CD4-positive, alpha-beta T cell (primary cell): ENCODE data around the gene CLDN18. TPM values are rescaled to one million over a fixed set of nuclear protein-coding genes. Genes with fewer than 3 reads are reported as not detected.

Experiments
- ATAC-seq: fragments of 200-7000 bp; cut with Tn5 transposase; one replicate; pipeline ENCODE4 v1.10.0; 2022; ENCODE audit warnings: mild to moderate bottlenecking; ENCODE audit not compliant: poor library complexity
- CTCF ChIA-PET: fragments of 350-600 bp; sonication (Branson Sonifier 250); formaldehyde crosslinking; loops from one replicate; lab custom pipeline; 2021; ENCODE audit warnings: antibody characterized with exemption, inconsistent platforms; lab: Charles Lee
- POLR2A ChIA-PET: fragments of 350-600 bp; sonication (Branson Sonifier 250); formaldehyde crosslinking; loops from one replicate; lab custom pipeline; 2021; ENCODE audit warnings: antibody characterized with exemption, inconsistent platforms; lab: Charles Lee
- DNase-seq, 14 experiments: peaks; one replicate each; pipeline ENCODE4 v3.0.0-alpha.2; 2013 to 2020; ENCODE audit warnings: mixed read lengths in 2 of 14
- H3K27ac ChIP-seq, 2 donors: one replicate each; pipeline versions ENCODE4 v1.5.1 to v1.7.0; 2013; ENCODE audit warnings: low read length in 2 of 2, low read depth in 1 of 2, mild to moderate bottlenecking in 1 of 2
- H3K27me3 ChIP-seq, 2 experiments: 1 replicate in 1 of 2; 2 replicates in 1 of 2; pipeline versions ENCODE4 v1.6.1 to v1.7.0; 2013; ENCODE audit warnings: low read length in 2 of 2, control low read depth in 1 of 2, mild to moderate bottlenecking in 1 of 2, moderate library complexity in 1 of 2; ENCODE audit not compliant: insufficient read depth in 2 of 2, control insufficient read depth in 1 of 2
- H3K36me3 ChIP-seq: one replicate; pipeline ENCODE4 v1.6.1; 2013; ENCODE audit warnings: low read length, control low read depth; ENCODE audit not compliant: insufficient read depth
- H3K4me1 ChIP-seq: one replicate; pipeline ENCODE4 v1.6.1; 2013; ENCODE audit warnings: low read length, control low read depth; ENCODE audit not compliant: insufficient read depth
- H3K4me3 ChIP-seq: one replicate; pipeline ENCODE4 v1.5.1; 2013; ENCODE audit warnings: mild to moderate bottlenecking, low read length, moderate library complexity
- H3K9me3 ChIP-seq, 2 experiments: 1 replicate in 1 of 2; 2 replicates in 1 of 2; pipeline versions ENCODE4 v1.6.1 to v1.7.0; 2013; ENCODE audit warnings: low read length in 2 of 2, mild to moderate bottlenecking in 2 of 2, control low read depth in 1 of 2, moderate library complexity in 1 of 2; ENCODE audit not compliant: control insufficient read depth in 1 of 2, insufficient read depth in 1 of 2
- H3K27ac Mint-ChIP-seq: one replicate; pipeline ENCODE4 v1.8.0; 2020; ENCODE audit warnings: mixed read lengths
- H3K27me3 Mint-ChIP-seq: one replicate; pipeline ENCODE4 v1.8.0; 2021; ENCODE audit warnings: mixed read lengths
- H3K36me3 Mint-ChIP-seq: one replicate; pipeline ENCODE4 v1.8.0; 2021; ENCODE audit warnings: low read depth, mixed read lengths
- H3K4me1 Mint-ChIP-seq: one replicate; pipeline ENCODE4 v1.8.0; 2021; ENCODE audit warnings: low read depth, mixed read lengths
- H3K4me3 Mint-ChIP-seq: one replicate; pipeline ENCODE4 v1.8.0; 2020; ENCODE audit warnings: mild to moderate bottlenecking, mixed read lengths
- H3K9me3 Mint-ChIP-seq: one replicate; pipeline ENCODE4 v1.8.0; 2020; ENCODE audit warnings: mixed read lengths
- intact Hi-C, 2 experiments: fragments of 100-400 bp; cut with DNase I in 1 of 2; cut with micrococcal nuclease in 1 of 2; formaldehyde crosslinking; loops; one replicate each; pipeline versions ENCODE4 v1.15.1 to v1.9.0; 2023 to 2025; cut with DNase I, micrococcal nuclease
- total RNA-seq, 174 experiments: library from RNA in 2 of 174; stranded (reverse) in 2 of 174; gene quantifications; one replicate each; pipeline ENCODE4 v1.2.3 and lab custom pipeline; 2021 to 2026
- TF ChIP-seq, protein P1 (sequence below): fragments of 200-600 bp; IDR thresholded peaks from one replicate; pipeline ENCODE4 v1.8.0; 2022; ENCODE audit warnings: antibody characterized with exemption, mild to moderate bottlenecking

The CLDN18 gene
- total RNA-seq, 2 experiments from 2014 or later = not detected

DNA sequence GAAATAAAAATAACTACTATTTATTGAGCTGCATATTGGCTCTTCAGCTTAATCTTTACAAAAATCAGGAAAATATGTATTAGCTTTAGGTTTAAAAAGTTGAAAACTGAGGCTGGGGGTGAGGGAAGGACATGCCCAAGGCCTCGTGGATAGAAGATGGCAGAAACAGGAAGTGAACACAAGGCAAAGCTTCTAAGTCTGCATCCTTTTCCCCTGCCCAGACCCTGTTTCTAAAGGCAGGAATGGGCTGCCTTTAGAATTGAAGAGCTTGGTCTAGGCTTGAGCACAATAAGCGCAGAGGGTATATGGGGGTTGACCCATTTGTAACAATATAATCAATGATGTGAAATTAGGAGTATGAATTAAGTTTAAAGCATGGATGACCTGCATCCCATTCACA is 6.1 kb downstream of the CLDN18 start:
- Histone ChIP-seq H3K27ac (no peak overlapping the region), H3K4me1 (no peaks in the 10 kb centered on the region), H3K4me3 (no peak overlapping the region), H3K9me3 (no peaks in the 10 kb centered on the region), H3K27me3 (no peaks in the 10 kb centered on the region), H3K36me3 (no peaks in the 10 kb centered on the region)
- Mint-ChIP-seq H3K27me3 (peaks cover 5% of the 10 kb centered on the region), H3K36me3 (no peaks in the 10 kb centered on the region), H3K9me3 (no peaks in the 10 kb centered on the region), H3K4me3 (no peak overlapping the region), H3K27ac (no peak overlapping the region), H3K4me1 (no peaks in the 10 kb centered on the region)
- ChIA-PET CTCF (no interaction called here), POLR2A (no interaction called here)
- intact Hi-C loops = no loop called here
- TF ChIP-seq, protein P1, sequence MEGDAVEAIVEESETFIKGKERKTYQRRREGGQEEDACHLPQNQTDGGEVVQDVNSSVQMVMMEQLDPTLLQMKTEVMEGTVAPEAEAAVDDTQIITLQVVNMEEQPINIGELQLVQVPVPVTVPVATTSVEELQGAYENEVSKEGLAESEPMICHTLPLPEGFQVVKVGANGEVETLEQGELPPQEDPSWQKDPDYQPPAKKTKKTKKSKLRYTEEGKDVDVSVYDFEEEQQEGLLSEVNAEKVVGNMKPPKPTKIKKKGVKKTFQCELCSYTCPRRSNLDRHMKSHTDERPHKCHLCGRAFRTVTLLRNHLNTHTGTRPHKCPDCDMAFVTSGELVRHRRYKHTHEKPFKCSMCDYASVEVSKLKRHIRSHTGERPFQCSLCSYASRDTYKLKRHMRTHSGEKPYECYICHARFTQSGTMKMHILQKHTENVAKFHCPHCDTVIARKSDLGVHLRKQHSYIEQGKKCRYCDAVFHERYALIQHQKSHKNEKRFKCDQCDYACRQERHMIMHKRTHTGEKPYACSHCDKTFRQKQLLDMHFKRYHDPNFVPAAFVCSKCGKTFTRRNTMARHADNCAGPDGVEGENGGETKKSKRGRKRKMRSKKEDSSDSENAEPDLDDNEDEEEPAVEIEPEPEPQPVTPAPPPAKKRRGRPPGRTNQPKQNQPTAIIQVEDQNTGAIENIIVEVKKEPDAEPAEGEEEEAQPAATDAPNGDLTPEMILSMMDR = no peak
- no peak for DNase-seq
- ATAC-seq = no peak

DNA sequence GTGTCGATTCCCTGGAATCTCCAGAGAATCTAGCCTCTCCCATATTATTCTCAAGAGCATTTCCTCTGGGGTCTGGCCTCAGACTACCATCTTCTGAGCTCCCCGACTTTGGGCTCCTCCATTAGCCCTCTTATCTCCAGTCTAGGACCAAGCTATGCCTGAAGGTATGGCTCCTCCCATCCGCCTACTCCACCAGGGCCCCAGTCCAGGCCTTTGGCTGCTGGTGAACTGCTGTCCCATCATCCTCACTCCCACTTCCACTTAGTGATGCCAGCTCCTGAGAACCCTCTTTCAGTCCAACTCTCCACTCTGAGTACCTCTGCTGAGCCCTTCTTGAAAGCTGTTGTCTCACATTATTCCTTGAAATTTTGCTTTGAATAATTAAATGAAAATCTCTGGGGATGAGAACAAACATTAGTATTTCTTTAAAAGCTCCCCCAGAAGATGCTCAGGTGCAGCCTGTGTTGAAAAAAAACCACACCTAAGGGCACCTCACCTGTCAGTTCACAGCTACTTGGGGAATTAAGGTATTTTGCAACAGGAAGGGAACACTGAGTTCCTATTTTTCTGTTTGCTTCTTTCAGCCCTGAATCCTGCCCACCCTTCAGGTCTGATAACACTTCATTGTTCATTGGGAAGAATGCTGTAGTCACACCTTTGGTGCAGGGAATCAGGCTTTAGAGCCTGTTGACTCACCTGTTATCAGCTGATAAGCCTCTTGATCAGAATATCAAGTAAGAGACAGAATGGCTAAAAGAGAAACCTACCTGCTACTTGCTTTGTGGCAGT is 9.5 kb downstream of the CLDN18 start:
- Histone ChIP-seq H3K27ac (no peak overlapping the region), H3K4me1 (no peaks in the 10 kb centered on the region), H3K27me3 (peaks cover 0 to 1% of the 10 kb centered on the region in 2 experiments), H3K4me3 (no peak overlapping the region), H3K36me3 (no peaks in the 10 kb centered on the region), H3K9me3 (no peaks in the 10 kb centered on the region)
- DNase-seq = no peak
- intact Hi-C loops = no loop called here
- Mint-ChIP-seq H3K27ac (no peak overlapping the region), H3K27me3 (no peaks in the 10 kb centered on the region), H3K4me1 (no peaks in the 10 kb centered on the region), H3K4me3 (no peak overlapping the region), H3K36me3 (no peaks in the 10 kb centered on the region), H3K9me3 (no peaks in the 10 kb centered on the region)
- CTCF ChIA-PET = no interaction called here
- TF ChIP-seq, protein P1 = no peak
- ATAC-seq = no peak
- POLR2A ChIA-PET = no interaction called here

DNA sequence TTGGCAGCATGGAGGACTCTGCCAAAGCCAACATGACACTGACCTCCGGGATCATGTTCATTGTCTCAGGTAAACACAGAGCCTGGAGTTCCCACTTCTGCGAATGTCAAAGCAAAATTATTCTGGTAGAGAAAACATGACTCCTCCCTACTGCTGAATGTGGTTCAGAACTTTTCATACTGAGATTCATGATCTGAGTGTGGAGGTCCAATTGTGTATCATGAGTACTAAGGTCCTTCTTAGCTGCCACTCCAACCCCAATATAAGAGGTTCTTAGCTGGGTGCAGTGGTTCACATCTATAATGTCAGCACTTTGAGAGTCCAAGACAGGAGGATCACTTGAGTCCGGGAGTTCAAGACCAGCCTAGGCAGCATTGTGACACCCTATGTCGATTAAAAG is 13.8 kb downstream of the CLDN18 start:
- ChIA-PET CTCF (no interaction called here), POLR2A (no interaction called here)
- no peaks in the 10 kb centered on the region for H3K4me1 ChIP-seq
- no peaks in the 10 kb centered on the region for H3K36me3 ChIP-seq
- Mint-ChIP-seq H3K9me3 (no peaks in the 10 kb centered on the region), H3K27ac (no peak overlapping the region), H3K27me3 (peaks cover 10% of the 10 kb centered on the region), H3K4me1 (no peaks in the 10 kb centered on the region), H3K36me3 (no peaks in the 10 kb centered on the region), H3K4me3 (no peak overlapping the region)
- DNase-seq (no peak), ATAC-seq (no peak)
- intact Hi-C loops = no loop called here
- H3K9me3 ChIP-seq = no peaks in the 10 kb centered on the region
- TF ChIP-seq, protein P1 = no peak
- H3K27me3 ChIP-seq = peaks cover 0 to 3% of the 10 kb centered on the region in 2 experiments
- no peak overlapping the region for H3K4me3 ChIP-seq
- H3K27ac ChIP-seq = no peak overlapping the region
